KMS-11 (cell line): ENCODE data around the gene EXOC6B.

ENCODE experiments used
- H2AFZ ChIP-seq: fragments of 200-600 bp; sonication (generic); 2 replicates; pipeline ENCODE4 v1.6.1; 2016; ENCODE audit warnings: antibody characterized with exemption, mixed run types, low read depth
- H3K27ac ChIP-seq: fragments of 200-600 bp; sonication (generic); 2 replicates; pipeline ENCODE4 v1.6.1; 2016; ENCODE audit warnings: mild to moderate bottlenecking, mixed run types
- H3K27me3 ChIP-seq: fragments of 200-600 bp; sonication (generic); 2 replicates; pipeline ENCODE4 v1.6.1; 2017; ENCODE audit warnings: mild to moderate bottlenecking, low read depth, mixed run types, moderate library complexity; ENCODE audit not compliant: insufficient read depth
- H3K36me3 ChIP-seq: fragments of 200-600 bp; sonication (generic); 2 replicates; pipeline ENCODE4 v1.6.1; 2017; ENCODE audit warnings: mild to moderate bottlenecking, mixed run types; ENCODE audit not compliant: insufficient read depth
- H3K4me1 ChIP-seq: fragments of 200-600 bp; sonication (generic); 2 replicates; pipeline ENCODE4 v1.6.1; 2016; ENCODE audit warnings: mild to moderate bottlenecking, low read depth, mixed run types; ENCODE audit not compliant: poor library complexity, severe bottlenecking
- H3K4me2 ChIP-seq: fragments of 200-600 bp; sonication (generic); 2 replicates; pipeline ENCODE4 v1.7.0; 2016; ENCODE audit warnings: mild to moderate bottlenecking, mixed run types
- H3K4me3 ChIP-seq: fragments of 200-600 bp; sonication (generic); IDR thresholded peaks from 2 replicates; pipeline ENCODE4 v1.6.1; 2017; ENCODE audit warnings: low read depth, low read length, mixed read lengths; ENCODE audit not compliant: insufficient read depth
- H3K79me2 ChIP-seq: fragments of 200-600 bp; sonication (generic); 2 replicates; pipeline ENCODE4 v1.6.1; 2016; ENCODE audit warnings: low read depth, mixed run types; ENCODE audit not compliant: insufficient read depth
- H3K9ac ChIP-seq: fragments of 200-600 bp; sonication (generic); 2 replicates; pipeline ENCODE4 v1.6.1; 2016; ENCODE audit warnings: mild to moderate bottlenecking, mixed run types
- H4K20me1 ChIP-seq: fragments of 200-600 bp; sonication (generic); 2 replicates; pipeline ENCODE4 v1.6.1; 2016; ENCODE audit warnings: mild to moderate bottlenecking, mixed run types; ENCODE audit not compliant: insufficient read depth
- TF ChIP-seq, protein P1 (sequence below): fragments of 200-600 bp; sonication (generic); conservative IDR thresholded peaks from 2 replicates; pipeline ENCODE4 v1.6.1; 2017; ENCODE audit warnings: low read depth, mild to moderate bottlenecking, antibody characterized with exemption, low read length, moderate library complexity, mixed read lengths

The EXOC6B gene

DNA sequence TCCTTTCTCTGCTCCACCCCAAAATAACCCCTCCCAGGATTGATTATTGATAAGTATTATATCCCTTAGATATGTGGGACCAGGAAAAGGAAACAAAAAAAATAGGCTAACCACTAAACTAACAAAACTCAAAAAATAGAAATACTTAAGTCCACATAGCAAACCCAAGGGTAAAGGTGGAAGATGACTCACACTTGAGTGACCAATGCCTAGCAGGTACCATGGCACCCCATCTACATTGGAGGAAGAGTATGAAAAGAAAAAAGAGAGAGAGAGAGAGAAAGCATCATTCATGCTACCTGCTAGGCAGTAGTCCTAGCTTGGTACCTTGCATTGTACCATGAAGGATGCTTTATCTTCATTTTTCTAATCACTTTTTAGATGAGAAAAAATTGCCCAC lies 6.3 kb downstream of the EXOC6B start:
- H3K4me2 ChIP-seq, result no peak overlapping the region
- no peak overlapping the region for H2AFZ ChIP-seq
- no peak overlapping the region for H3K4me3 ChIP-seq
- no peaks in the 10 kb centered on the region for H4K20me1 ChIP-seq
- no peaks in the 10 kb centered on the region for H3K36me3 ChIP-seq
- H3K79me2 ChIP-seq, result no peaks in the 10 kb centered on the region
- H3K27ac ChIP-seq, result no peak overlapping the region
- H3K9ac ChIP-seq, result no peak overlapping the region
- H3K4me1 ChIP-seq, result peaks cover 9% of the 10 kb centered on the region
- no peaks in the 10 kb centered on the region for H3K27me3 ChIP-seq
- TF ChIP-seq, protein P1, sequence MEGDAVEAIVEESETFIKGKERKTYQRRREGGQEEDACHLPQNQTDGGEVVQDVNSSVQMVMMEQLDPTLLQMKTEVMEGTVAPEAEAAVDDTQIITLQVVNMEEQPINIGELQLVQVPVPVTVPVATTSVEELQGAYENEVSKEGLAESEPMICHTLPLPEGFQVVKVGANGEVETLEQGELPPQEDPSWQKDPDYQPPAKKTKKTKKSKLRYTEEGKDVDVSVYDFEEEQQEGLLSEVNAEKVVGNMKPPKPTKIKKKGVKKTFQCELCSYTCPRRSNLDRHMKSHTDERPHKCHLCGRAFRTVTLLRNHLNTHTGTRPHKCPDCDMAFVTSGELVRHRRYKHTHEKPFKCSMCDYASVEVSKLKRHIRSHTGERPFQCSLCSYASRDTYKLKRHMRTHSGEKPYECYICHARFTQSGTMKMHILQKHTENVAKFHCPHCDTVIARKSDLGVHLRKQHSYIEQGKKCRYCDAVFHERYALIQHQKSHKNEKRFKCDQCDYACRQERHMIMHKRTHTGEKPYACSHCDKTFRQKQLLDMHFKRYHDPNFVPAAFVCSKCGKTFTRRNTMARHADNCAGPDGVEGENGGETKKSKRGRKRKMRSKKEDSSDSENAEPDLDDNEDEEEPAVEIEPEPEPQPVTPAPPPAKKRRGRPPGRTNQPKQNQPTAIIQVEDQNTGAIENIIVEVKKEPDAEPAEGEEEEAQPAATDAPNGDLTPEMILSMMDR, result no peak

DNA sequence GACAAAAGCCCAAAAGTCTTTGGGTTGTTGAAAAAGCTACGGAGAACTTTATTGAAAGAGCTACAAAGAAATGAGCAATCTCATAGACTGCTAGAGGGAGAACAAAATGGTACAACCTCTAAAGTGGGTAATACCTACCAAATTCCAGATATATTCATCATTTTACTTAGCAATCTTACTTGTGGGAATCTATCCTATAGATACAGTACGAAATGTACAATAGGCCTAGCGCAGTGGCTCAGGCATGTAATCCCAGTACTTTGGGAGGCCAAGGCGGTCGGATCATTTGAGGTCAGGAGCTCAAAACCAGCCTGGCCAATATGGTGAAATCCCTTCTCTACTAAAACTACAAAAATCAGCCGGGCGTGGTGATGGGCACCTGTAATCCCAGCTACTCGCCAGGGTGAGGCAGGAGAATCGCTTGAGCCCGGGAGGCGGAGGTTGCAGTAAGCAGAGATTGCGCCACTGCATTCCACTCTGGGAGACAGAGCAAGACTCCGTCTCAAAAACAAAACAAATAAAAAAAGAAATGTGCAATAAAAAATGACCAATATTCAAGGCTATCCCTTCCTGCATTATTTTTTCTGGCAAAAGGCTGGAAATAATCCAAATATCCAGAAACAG lies 10.1 kb downstream of the EXOC6B start:
- H3K36me3 ChIP-seq, result no peaks in the 10 kb centered on the region
- H3K4me3 ChIP-seq, result no peak overlapping the region
- H3K27me3 ChIP-seq, result no peaks in the 10 kb centered on the region
- H3K79me2 ChIP-seq, result no peaks in the 10 kb centered on the region
- TF ChIP-seq, protein P1, result no peak
- no peak overlapping the region for H3K27ac ChIP-seq
- H4K20me1 ChIP-seq, result no peaks in the 10 kb centered on the region
- H2AFZ ChIP-seq, result no peak overlapping the region
- H3K4me1 ChIP-seq, result no peaks in the 10 kb centered on the region
- no peak overlapping the region for H3K9ac ChIP-seq
- H3K4me2 ChIP-seq, result no peak overlapping the region

DNA sequence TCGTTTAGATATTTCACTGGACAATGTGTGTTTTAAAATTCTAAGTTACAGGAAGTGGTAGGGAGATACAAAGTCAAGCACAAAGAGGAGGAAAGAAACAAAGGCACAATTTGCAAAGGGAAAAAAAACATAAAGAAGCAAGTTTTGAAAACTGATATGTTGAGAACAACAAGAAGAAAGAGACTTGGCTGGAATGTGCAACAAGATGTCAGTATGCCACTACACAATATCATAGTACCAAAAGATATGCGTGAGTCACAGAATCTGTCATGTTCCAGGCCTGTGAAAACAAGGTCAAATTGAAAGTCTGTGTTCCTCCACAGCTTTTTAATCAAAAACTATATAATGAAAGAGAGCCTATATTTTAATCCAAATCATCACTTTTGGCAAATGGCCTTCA lies 12.0 kb downstream of the EXOC6B start:
- H4K20me1 ChIP-seq, result no peaks in the 10 kb centered on the region

DNA sequence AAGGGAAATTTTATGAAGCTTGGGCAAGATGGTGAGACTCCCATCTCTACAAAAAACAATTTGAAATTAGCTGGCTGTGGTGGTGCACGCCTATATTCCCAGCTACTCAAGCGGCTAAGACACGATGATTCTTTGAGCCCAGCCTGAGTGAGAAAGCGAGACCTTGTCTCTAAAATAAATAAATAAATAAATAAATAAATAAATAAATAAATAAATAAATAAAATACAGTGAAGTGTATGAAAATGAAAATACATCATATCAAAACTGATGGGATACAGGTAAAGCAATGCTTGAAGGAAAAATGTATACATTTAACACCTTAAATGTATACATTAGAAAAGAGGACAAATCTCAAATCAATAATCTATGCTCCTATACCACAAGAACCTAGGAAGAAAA lies 15.7 kb downstream of the EXOC6B start:
- H3K4me2 ChIP-seq, result no peak overlapping the region
- TF ChIP-seq, protein P1, result no peak
- no peaks in the 10 kb centered on the region for H4K20me1 ChIP-seq
- no peak overlapping the region for H3K27ac ChIP-seq
- no peak overlapping the region for H3K4me3 ChIP-seq
- H3K27me3 ChIP-seq, result no peaks in the 10 kb centered on the region
- no peaks in the 10 kb centered on the region for H3K79me2 ChIP-seq
- no peaks in the 10 kb centered on the region for H3K36me3 ChIP-seq
- H3K9ac ChIP-seq, result no peak overlapping the region
- H3K4me1 ChIP-seq, result no peaks in the 10 kb centered on the region
- H2AFZ ChIP-seq, result no peak overlapping the region

More for the DNA sequence above, 12.0 kb downstream of the EXOC6B start:
- Histone ChIP-seq H3K9ac (no peak overlapping the region), H3K79me2 (no peaks in the 10 kb centered on the region), H3K27ac (no peak overlapping the region), H3K4me1 (no peaks in the 10 kb centered on the region), H3K27me3 (no peaks in the 10 kb centered on the region), H3K4me3 (no peak overlapping the region), H2AFZ (no peak overlapping the region), H3K4me2 (no peak overlapping the region), H3K36me3 (no peaks in the 10 kb centered on the region)
- TF ChIP-seq, protein P1, result no peak
